ENCODE data around the gene EFCAB8.
"Not testable (repeated sequence)": the region's sequence is repeated elsewhere in the genome, so short reads cannot be mapped to it uniquely, and the experiment has no call there.

Gene EFCAB8

DNA sequence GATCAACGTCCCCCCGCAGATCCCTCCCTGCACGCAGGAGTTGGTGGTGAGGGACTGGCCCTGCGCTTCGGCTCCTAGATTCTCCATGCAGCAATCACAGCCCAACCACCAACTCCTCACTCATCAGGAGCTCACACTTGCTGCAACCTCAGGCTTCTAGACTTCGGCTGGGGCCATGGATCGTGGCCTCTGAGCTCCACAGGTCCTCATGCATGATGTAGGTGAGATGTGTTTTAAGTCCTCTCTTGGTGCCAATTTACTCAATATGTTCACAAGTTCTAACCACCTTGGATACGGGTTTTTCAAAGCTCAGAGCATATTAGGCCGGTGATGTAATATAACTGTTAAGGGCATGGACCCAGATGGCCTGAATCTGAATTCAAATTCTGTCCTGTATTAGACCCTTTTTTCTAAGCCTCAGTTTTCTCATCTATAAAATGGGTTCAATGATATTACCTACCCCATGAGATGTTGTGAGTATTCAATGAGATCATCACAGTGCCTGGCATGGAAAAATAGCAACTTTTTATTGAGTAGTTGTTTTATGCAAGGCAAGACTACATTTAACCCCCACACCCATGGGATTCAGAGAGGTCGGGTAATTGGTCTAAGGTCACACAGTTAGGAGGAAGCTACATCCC lies 114.5 kb downstream of the EFCAB8 start:
- no peak for DNase-seq (ENCODE audit: low read depth)

DNA sequence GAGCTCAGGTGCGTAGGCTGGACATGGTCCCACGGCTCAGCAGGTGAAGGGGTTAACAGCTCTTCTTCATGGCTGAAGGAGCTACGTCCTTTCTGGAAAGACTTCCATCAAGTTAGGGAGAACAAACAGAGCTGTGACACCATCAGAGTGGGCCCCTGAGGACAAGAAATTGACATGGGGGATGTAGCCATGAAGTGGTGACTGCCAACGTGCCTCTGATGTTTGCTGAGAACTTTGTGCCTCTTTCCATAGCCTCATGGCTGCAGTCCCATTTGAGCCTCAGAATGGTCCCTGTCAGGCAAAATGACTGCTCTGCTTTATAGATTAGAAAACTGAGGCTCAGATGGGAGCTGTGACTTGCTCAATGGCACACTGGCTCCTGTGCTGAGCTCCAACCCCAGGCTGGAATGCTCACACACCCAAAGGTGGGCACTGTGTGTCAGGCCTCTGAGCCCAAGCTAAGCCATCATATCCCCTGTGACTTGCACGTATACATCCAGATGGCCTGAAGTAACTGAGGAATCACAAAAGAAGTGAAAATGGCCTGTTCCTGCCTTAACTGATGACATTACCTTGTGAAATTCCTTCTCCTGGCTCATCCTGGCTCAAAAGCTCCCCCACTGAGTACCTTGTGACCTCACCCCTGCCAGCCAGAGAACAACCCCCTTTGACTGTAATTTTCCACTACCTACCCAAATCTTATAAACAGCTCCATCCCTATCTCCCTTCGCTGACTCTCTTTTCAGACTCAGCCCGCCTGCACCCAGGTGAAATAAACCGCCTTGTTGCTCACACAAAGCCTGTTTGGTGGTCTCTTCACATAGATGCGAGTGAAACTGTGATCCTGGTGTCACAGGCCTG lies 115.7 kb downstream of the EFCAB8 start:
- not testable (repeated sequence) for DNase-seq (ENCODE audit: low read depth)

DNA sequence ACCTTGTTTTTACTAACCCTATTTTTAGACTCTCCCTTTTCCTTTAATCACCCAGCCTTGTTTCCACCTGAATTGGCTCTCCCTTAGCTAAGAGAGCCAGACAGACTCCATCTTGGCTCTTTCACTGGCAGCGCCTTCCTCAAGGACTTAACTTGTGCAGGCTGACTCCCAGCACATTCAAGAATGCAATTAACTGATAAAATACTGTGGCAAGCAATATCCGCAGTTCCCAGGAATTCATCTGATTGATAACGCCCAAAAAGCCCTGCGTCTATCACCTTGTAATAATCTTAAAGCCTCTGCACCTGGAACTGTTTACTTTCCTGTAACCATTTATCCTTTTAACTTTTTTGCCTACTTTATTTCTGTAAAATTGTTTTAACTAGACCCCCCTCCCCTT lies 116.4 kb downstream of the EFCAB8 start:
- not testable (repeated sequence) for DNase-seq (ENCODE audit: low read depth)

DNA sequence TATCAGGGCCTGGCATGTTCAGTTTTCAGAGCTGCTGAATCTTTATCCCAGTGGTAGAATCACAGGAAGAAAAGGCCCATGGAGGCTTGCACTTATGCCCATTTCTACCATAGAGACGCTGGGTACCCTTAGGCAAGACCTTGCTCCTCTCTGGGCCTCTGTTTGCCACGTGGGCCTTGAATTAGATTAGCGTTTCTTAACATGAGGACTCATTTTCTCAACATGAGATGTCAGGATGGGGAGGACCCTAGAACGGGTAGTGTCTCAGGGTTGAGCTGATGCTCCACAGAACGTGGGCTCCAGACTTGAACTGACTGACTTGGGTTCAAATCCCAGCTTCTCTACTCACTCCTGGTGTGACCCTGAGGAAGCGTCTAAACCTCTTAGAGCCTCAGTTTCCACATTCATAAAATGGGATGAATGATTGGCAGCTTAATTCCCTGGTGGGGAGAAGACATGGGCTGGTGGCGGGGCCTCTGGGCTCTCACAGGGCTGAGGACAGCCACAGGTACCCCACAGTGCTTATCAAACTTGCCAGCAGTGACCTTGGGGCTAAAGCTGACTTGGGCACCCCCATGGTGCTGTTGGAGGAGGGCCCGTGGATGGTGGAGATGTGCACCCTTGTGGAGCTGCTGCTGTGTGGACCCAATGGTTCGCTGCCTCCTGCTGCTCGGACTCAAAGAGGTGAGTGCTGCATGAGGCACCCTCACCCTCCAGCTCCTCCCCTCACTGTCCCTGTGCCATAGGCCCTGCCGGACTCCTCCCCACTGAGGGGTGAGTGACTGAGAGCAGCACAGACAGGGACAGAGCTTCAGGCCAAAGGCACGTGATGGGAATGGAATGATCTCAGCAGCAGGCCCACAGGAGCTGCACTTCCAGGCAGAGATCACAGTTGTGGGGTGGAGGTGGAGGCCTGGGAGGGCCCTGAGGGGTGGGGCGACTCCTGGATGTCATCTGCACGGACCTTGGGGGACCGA lies 117.3 kb downstream of the EFCAB8 start:
- no peak for DNase-seq (ENCODE audit: low read depth)

DNA sequence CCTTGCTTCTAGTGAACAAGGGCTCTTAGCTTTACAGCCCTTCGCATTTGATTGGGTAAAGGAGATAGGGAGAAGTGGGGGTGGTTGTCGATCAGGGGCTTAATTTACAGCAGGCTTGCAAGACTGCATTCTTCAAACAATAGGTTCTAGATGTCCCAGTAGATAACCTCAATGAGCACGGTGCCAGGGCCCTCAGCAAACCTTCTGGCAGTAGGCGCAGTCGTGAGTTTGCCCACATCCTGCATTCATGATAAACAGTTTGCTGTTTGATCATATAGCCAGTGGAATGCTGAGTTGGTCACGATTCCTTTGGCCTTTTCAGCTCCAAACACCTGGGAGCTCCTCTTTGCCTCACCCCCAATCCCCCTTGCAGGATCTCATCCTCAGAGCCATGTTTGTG lies 118.0 kb downstream of the EFCAB8 start:
- DNase-seq (ENCODE audit: low read depth), result no peak

DNA sequence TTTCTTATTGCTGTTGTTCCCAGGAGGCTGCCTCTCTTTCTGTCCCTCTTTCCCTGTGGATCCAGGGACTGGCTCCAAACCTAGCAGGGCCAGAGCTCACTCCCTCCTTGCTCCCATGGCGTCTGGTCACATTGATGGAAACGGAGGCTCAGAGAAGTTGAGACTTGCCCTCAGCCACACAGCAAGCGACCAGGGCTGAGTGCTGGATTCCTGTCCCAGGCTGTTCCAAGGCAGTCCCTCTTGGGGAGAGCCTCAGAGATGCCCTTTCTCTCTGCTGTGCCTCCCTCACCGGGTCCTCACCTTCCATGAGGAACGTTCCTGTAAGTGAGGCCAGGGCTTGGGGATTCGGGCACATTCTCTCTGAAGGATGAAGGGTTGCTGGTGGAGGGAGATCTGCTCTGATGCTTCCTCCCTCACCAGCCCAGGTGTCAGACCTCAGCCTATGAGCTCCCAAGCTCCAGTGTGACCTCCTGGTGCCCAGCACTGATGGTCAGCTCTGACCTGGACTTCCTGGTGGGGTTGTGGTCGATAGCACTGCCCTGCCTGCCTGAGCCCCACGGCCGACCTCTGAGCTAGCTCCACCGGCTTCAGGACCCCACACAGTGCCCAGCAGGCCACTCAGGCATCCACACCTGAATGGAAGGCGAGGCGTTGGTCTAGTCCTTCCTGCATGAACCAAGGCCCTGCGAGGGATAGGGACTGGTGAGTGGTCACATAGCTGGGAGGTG lies 118.7 kb downstream of the EFCAB8 start:
- DNase-seq (ENCODE audit: low read depth), result no peak

DNA sequence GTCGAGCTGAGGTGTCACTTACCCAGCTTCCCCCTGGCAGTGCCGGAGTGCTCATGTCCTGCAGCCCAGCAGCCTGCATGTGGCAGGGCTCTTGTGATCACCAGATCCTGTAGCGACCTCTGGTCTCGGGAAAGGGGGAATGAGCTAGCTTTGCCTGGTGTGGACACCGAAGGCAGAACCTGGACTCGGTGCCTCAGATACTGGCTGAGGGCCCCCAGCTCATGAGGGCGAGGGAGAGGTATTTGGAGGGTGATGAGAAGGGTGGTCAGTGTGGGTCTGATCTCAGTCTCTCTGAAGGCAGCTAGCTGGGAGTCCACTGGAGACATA lies 119.2 kb downstream of the EFCAB8 start:
- DNase-seq (ENCODE audit: low read depth), result no peak

DNA sequence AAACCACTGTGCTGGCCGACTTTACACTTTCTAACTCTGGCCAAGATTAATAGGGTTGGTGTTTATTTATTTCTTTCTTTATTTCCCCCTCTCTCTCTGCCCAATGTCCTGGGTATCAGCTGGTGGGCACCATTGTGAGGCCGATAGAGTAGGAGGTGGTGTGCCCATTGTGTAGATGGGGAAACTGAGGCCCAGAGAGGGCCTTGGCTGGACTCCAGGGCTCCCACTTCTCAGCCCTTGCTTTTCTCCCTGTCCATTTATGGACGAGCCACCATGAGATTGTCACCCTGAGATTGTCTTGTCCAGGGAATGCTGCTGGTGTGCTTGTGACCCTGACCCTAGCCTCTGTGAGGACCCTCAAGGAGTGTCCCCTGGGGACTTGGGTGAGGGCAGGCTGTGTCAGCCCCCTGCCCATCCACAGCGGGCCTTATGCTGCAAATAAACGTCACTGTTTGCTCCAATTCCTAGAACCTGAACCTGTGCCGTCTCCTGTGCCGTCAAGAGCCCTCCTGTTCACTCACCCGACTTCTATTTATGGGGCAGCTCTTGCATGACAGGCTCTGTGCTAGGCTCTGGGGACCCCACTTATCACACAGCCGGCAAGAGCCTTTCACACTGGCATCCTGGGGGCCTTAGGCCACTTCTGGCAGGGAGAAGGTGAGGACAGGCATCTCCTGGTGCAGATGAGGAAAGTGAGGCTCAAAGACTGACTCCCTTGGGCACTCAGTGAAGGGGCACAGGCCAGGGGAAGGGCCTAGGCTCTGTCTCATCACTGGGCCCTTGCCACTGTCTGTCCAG lies 120.7 kb downstream of the EFCAB8 start:
- no peak for DNase-seq (ENCODE audit: low read depth)

DNA sequence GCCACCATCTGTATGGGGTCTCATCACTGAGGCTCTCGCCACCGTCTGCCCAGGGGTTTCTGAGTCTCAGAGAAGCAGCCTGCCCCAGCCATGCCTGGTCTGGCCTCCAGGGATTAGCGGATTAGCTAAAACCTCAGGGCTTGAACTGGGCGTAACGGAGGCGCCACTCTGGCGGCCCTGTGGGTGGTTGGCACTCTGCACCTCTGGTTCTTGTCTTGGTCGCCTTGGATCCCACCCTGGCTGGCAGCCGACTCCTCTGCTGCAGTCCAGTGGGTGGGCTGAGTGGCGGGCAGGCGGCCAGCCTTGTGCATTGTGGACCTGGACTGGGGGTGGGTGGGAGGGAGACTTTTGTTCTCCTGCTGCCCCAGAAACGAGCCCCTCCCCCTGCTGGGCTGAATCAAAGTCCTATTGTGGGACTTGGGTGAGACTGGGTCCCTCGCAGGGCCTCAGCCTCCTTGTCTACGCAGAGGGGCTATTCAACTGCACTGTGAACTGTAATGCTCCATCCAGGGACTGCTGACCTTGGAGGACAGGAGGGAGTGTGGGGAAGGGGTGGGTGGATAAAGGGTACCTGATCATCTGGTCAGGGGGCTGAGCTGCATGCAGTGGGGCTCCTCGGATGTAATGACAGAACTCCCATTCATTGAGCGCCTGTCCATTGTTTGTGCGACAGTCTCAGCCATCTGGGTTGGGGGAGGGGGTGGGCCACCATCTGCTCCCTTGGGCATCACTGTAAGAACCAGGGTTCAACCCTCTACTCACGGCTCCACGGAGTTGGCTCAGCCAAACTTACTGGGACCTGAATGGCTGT lies 121.6 kb downstream of the EFCAB8 start:
- no peak for DNase-seq (ENCODE audit: low read depth)

DNA sequence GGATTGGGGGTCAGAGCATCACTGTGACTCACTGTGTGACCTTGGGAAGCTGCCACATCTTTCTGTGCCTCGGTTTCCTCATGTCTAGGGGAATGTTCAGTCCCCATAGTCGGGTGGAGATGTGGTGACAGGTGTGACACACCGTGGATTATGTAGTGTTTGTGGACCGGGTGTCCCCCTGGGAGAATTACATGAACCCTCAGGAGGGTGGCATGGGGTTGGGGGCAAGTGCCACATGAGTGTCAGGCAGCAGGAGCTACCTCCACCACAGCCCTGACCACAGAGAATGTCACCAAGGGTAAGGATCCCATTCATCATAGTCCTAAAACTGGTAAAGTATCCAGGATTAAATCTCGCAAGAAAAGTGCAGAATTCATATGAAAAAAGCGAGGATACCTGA lies 122.3 kb downstream of the EFCAB8 start:
- DNase-seq (ENCODE audit: low read depth), result no peak

DNA sequence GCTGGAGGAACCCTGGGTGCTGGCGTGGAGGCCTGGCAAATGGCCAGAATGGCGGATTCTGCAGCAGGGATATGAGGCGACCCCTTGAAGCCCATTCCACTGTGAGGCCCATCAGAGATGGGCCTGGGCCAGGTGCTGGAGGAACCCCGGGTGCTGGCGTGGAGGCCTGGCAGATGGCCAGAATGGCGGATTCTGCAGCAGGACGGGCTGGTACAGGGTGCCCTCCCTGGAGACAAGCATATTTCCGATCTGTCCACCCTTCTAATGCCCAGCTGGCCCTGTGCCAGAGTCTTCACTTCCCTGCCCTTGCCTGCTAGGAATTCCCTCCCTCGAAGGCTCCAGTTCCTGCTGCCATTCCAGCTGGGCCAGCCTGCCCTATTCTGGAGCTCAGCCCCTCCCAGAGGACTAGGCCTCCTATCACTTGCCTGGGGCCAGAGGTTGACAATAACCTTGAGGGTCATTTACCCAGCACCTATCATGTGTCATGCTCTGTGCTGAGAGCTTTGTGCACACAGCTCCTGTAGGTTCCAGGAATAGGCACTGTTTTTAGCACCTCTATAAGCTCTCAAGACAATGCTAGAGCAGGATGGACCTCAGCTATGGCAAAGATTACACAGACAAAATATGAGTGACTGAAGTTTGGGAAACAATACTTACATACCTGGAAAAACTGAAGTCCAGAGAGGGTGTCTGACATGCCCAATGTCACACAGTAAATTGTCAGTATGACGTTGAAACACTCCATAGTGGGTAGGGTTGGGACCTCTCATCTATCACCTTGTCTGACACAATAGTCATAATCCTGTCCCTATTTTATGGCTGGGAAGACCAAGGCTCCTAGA lies 124.1 kb downstream of the EFCAB8 start:
- no peak for DNase-seq (ENCODE audit: low read depth)

DNA sequence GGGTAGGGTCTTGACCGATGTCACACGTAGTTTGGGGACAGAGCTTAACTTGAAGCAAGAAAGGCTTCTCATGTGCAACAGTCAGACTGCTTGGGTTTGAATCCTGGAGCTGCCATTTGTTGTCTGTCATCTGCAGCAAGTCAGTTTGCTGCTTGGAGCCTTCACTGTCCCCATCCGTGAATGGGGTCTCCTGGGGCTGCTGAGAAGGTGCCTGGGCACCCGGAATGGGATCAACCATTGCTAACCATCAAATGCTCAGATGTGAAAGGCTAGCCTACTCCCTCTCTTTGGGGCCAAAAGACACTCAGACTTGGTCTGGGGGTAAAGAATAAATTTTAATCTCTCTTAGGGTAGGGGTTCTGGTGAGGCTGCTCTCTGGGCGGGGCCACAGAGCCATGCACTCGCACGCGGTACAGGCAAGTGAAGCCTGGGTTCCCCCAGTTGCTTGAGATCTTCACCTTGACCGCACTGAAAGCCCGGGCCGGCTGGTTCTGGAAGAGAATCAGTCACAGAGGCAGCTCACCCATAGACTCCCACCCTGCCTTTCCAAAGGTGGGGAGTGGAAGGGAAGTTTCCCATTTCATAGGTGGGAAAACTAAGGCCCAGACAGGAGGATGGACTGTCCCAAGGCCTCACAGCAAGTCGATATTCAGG lies 124.9 kb downstream of the EFCAB8 start:
- no peak for DNase-seq (ENCODE audit: low read depth)

DNA sequence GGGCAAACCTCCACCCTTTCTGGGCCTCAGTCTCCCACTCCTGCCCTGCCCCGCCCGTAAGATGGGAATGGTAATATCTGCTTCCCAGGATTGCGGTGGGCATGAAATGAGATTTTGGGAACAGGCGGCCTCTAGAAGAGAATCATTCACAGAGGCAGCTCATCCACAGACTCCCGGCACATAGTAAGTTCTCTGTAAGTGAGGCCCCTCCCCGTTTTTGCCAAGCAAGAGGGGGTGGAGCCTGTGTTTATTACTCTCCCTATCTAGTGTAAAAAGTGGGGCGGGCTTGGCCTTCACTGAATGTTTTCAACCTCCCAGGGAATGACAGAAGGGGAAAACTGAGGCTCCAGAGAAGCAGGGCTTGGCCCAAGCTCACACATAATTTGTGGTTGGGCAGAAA lies 125.5 kb downstream of the EFCAB8 start:
- DNase-seq (ENCODE audit: low read depth), result no peak

DNA sequence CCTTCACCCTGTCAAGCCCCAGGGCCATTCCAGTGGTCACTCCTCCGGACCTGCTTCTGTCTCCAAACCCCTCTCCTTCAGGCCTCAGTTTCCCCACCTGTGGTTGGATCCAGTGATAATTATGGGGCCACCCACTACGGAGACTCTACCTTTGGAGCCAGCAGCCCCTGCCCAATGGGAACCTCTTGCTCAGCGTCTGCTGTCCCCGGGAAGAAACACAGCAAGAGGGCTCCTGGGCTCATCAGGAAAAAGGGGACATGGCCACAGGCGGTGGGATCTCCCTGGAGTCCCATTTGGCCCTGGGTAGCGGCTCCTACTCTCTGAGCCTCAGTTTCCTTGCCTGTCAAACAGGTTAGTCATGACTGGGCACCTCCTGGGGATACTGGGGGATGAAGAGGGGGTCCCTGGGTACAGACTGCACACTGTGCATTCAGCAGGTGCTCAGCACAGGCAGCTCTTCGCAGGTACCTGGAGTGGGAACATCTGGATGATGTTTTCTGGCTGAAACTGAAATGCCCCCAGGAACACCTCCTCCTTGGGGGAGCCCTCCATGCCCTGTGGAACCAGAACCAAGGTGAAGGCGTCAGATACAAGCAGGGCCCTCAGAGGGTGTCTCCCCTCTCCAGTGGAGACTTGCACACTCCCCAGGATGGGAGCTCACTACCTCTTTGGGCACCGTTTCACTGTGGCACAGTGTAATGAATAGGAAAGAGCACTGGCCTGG lies 126.1 kb downstream of the EFCAB8 start:
- DNase-seq (ENCODE audit: low read depth), result no peak

DNA sequence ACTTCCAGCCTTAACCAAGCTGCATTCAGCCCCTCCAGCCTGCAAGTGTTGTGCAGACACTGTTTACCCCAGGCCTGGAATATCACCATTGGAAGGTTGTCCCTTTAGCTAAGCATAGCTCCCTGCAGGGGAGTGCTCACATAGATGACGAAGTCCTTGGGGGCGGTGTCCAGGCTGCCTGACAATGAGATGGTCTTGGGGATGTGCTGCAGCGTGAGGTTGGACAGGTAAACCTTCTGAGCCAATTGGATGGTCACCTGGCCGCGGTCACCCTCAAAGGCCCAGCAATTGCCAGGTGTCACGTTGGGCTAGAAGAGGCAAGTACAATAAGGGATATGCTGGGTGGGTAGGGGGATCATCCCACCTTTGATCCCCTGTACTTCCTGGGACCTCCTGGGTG lies 126.9 kb downstream of the EFCAB8 start:
- no peak for DNase-seq (ENCODE audit: low read depth)

DNA sequence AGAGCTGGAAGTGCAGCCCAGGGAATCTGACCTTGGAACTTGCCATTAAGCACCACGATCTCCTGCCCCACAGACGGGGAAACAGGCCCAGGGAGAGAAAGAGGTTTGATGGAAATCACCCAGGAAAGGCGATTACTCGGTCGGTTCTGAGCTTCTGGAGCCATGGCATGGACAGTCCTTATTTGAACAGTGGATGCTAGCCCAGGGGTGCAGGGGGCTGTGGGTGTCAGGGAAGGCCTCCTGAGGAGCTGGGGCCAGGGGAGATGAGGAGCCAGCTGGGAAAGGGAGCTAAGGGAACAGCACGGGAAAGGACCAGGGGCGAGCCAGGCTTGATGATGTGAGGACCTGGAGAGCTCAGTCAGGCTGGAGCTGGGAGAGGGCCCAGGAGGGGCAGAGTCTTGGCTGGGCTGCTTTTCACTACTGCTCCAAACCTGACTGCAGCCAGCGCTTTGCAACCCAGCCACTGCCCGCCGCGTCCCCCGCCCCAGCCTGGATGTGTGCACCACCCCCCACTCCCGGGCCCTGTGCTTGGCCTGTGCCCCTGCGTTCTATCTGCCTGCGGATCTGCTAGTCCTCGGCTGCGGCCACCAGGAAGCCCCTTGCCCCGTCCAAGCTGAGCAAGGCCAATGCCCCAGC lies 127.7 kb downstream of the EFCAB8 start:
- no peak for DNase-seq (ENCODE audit: low read depth)

DNA sequence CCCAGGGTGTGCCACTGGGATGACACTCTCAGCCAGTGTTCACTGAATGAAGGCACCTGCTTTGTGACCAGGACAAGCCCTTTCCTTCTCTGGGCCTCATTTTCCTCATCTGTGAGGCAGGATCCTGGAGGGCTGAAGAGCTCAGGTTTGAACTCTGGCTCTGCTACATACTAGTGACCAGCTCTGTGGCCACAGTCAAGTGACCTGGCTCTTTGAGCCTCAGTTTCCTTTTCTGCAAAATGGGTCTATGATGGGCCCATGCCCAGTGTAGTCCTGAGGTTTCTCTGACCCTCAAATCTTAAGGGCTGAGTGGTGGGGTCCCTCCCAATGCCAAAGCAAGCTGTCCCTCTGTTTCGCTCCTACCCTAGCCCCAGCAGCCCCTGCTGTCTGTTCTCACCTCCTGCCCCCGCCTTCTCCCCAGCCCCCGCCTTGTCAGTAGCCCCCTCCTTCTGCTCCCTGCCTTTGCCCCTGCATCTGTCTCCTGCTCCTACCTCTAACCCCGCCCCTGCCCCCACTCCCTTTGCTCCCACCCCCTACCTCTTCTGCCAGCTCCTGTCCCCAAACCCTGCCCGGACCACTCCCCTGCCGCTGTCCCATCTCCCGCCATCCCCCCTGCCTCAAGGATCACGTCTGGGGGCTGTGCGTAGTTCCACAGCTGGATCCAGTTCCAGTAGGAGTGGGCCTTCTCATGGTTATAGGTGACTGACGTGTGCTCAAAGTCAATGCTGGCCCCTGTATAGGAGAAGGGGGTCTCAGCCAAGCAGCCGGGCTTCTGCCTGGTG lies 128.5 kb downstream of the EFCAB8 start:
- DNase-seq (ENCODE audit: low read depth), result no peak

Data from CMK (cell line).